PC-3 (cell line): ENCODE results near the gene TIRAP. TPM values are rescaled to one million over a fixed set of nuclear protein-coding genes. Genes with fewer than 3 reads are reported as not detected.

Experiments used
- ATAC-seq: fragments of 200-7000 bp; cut with Tn5 transposase; 2 replicates; pipeline ENCODE4 v1.9.1; 2020; ENCODE audit warnings: mild to moderate bottlenecking, moderate library complexity
- BruUV-seq: library from RNA; stranded (reverse); fragments of 400-500 nt; replicated peaks from 2 replicates; lab custom pipeline; 2021; lab: Mats Ljungman, UMichigan
- CTCF ChIA-PET: fragments of 300-600 bp; sonication (Branson Sonifier 250); formaldehyde crosslinking; loops from one replicate; lab custom pipeline; 2022; ENCODE audit warnings: antibody characterized with exemption; lab: Charles Lee
- POLR2A ChIA-PET: fragments of 300-600 bp; sonication (Branson Sonifier 250); formaldehyde crosslinking; loops from one replicate; lab custom pipeline; 2022; ENCODE audit warnings: antibody characterized with exemption; ENCODE audit not compliant: unreplicated experiment; lab: Charles Lee
- DNase-seq: peaks from one replicate; pipeline ENCODE4 v3.0.0-alpha.2; 2015
- H2AFZ ChIP-seq: fragments of 300-600 bp; sonication (generic); 2 replicates; pipeline ENCODE4 v1.6.0; 2016; ENCODE audit warnings: antibody characterized with exemption, low read length
- H3F3A ChIP-seq: fragments of 300-600 bp; sonication (generic); one replicate; pipeline ENCODE4 v1.6.0; 2017; ENCODE audit warnings: antibody characterized with exemption, low read length, control low read depth, mild to moderate bottlenecking; ENCODE audit not compliant: unreplicated experiment
- H3K27ac ChIP-seq: fragments of 300-600 bp; sonication (generic); 2 replicates; pipeline ENCODE4 v1.5.1; 2016; ENCODE audit warnings: mild to moderate bottlenecking, low read length
- H3K27me3 ChIP-seq: fragments of 300-600 bp; sonication (generic); 2 replicates; pipeline ENCODE4 v1.6.1; 2016; ENCODE audit warnings: low read length, mixed read lengths
- H3K36me3 ChIP-seq: fragments of 300-600 bp; sonication (generic); 2 replicates; pipeline ENCODE4 v1.6.1; 2016; ENCODE audit warnings: low read depth, mixed run types, low read length, mixed read lengths
- H3K4me1 ChIP-seq: fragments of 300-600 bp; sonication (generic); 2 replicates; pipeline ENCODE4 v1.5.1; 2016; ENCODE audit warnings: low read length; ENCODE audit not compliant: insufficient read depth
- H3K4me2 ChIP-seq: fragments of 300-600 bp; sonication (generic); 2 replicates; pipeline ENCODE4 v1.6.0; 2016; ENCODE audit warnings: low read length
- H3K4me3 ChIP-seq: fragments of 300-600 bp; sonication (generic); 2 replicates; pipeline ENCODE4 v1.5.1; 2016; ENCODE audit warnings: mild to moderate bottlenecking, low read length, mixed read lengths
- H3K79me2 ChIP-seq: fragments of 300-600 bp; sonication (generic); 2 replicates; pipeline ENCODE4 v1.6.1; 2017; ENCODE audit warnings: low read length, mixed read lengths
- H3K9ac ChIP-seq: fragments of 300-600 bp; sonication (generic); 2 replicates; pipeline ENCODE4 v1.6.0; 2016; ENCODE audit warnings: mild to moderate bottlenecking, low read length
- H3K9me2 ChIP-seq: fragments of 300-600 bp; sonication (generic); replicated peaks from 2 replicates; pipeline ENCODE4 v1.6.1; 2016; ENCODE audit warnings: mixed run types, low read length, mixed read lengths
- H3K9me3 ChIP-seq: fragments of 300-600 bp; sonication (generic); 2 replicates; pipeline ENCODE4 v1.6.1; 2016; ENCODE audit warnings: low read length, mixed read lengths
- H4K20me1 ChIP-seq: fragments of 300-600 bp; sonication (generic); 2 replicates; pipeline ENCODE4 v1.6.1; 2016; ENCODE audit warnings: low read length, mixed read lengths
- CTCF ChIP-seq: fragments of 300-600 bp; sonication (generic); conservative IDR thresholded peaks from 2 replicates; pipeline ENCODE4 v1.5.1; 2017; ENCODE audit warnings: antibody characterized with exemption, low read depth, mild to moderate bottlenecking, low read length
- EZH2 ChIP-seq: fragments of 300-600 bp; sonication (generic); IDR thresholded peaks from one replicate; pipeline ENCODE4 v1.6.1; 2017; ENCODE audit warnings: antibody characterized with exemption, mild to moderate bottlenecking, low read length; ENCODE audit not compliant: unreplicated experiment
- EZH2phosphoT487 ChIP-seq: fragments of 300-600 bp; sonication (generic); IDR thresholded peaks from 2 replicates; pipeline ENCODE4 v1.6.1; 2018; ENCODE audit warnings: mild to moderate bottlenecking, antibody characterized with exemption, low read length, borderline replicate concordance
- intact Hi-C: fragments of 100-400 bp; cut with micrococcal nuclease; formaldehyde crosslinking; loops from 2 replicates; pipeline ENCODE4 v1.9.0; 2023
- total RNA-seq: library from RNA; depleted of rRNA; stranded (reverse); fragments of >200 nt; gene quantifications from 2 replicates; pipeline ENCODE4 v1.2.3, GENCODE V29; 2014

The TIRAP gene
- total RNA-seq, 1 experiment from 2014 or later, result 8.4 TPM

DNA sequence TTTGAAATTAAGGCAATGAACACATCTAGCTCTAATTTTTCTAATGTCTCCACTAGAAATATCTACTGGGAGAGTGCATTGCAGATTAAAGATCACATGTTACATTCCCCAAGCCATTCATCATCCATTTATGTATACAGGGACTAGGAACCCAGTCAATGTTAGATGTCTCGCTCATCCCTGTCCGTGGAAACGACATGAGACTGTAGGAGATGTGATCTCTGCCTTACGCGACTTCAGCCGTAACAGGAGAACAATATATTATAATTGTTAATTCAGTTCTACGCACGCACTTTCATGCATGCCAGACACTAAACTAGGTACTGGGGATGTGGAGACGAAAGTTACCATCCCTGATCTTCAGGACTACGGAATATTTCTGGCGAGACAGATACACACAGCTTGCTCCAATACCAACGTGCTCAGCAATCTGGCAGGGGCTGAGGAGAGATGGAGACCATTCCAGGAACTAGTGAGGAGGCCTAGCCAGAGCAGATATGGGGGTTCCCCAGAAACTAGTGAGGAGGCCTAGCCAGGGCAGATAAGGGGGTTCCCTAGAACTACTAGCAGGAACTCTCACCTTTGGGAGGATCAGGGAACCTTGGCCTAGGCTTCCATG, 21.7 kb downstream of the TIRAP start:
- intact Hi-C loops, result loop anchor here (1.0 to 5.0 kb wide), 2 partner anchors 98 to 176 kb away; no protein-coding TSS in a partner anchor
- Histone ChIP-seq H2AFZ (peak overlapping the region; percentile 90), H3K4me1 (peaks cover 25% of the 10 kb centered on the region), H3K27ac (peak overlapping the region; percentile 75), H3K27me3 (no peaks in the 10 kb centered on the region), H3K79me2 (peaks cover 39% of the 10 kb centered on the region), H3K36me3 (0 out of 2 replicates have a peak, but pooled peaks cover 3% of the 10 kb centered on the region), H3K4me3 (peak overlapping the region; percentile 78), H4K20me1 (no peaks in the 10 kb centered on the region), H3K9me2 (no peaks in the 10 kb centered on the region), H3F3A (no peaks in the 10 kb centered on the region), H3K9ac (peak overlapping the region; percentile 95), H3K9me3 (no peaks in the 10 kb centered on the region), H3K4me2 (peak overlapping the region; percentile 91)
- TF ChIP-seq CTCF, result no peak
- TF ChIP-seq EZH2, result no peak
- TF ChIP-seq EZH2phosphoT487, result no peak
- POLR2A ChIA-PET, result no interaction called here
- CTCF ChIA-PET, result no interaction called here
- ATAC-seq (peak; percentile 27), DNase-seq (no peak)
- TSS peak; percentile 73 for BruUV-seq

- BruUV-seq, result no TSS peak
- peaks cover 9% of the 10 kb centered on the region; the same call in 1 of the 2 replicates for H3K36me3 ChIP-seq
- H3K9me3 ChIP-seq, result no peaks in the 10 kb centered on the region
- H3K79me2 ChIP-seq, result peaks cover 39% of the 10 kb centered on the region
- ATAC-seq (no peak), DNase-seq (no peak)
- intact Hi-C loops, result no loop called here
- H3K4me2 ChIP-seq, result no peak overlapping the region
- POLR2A ChIA-PET, result no interaction called here
- CTCF ChIA-PET, result no interaction called here
- H3K27me3 ChIP-seq, result no peaks in the 10 kb centered on the region
- H3K9me2 ChIP-seq, result no peaks in the 10 kb centered on the region
- H4K20me1 ChIP-seq, result no peaks in the 10 kb centered on the region
- H2AFZ ChIP-seq, result no peak overlapping the region
- no peak overlapping the region for H3K9ac ChIP-seq
- peaks cover 27% of the 10 kb centered on the region for H3K4me1 ChIP-seq
- H3K27ac ChIP-seq, result no peak overlapping the region
- TF ChIP-seq EZH2 (no peak), CTCF (no peak), EZH2phosphoT487 (no peak)
- no peak overlapping the region for H3K4me3 ChIP-seq
- no peaks in the 10 kb centered on the region for H3F3A ChIP-seq
Measured at GRCh38 chr11:126305699-126306098, 22.8 kb downstream of the TIRAP start.

- peaks cover 15% of the 10 kb centered on the region for H3K36me3 ChIP-seq
- no peaks in the 10 kb centered on the region for H4K20me1 ChIP-seq
- H3K27me3 ChIP-seq, result no peaks in the 10 kb centered on the region
- ChIA-PET POLR2A (interaction anchor here (0.6 kb wide), 1 partner anchor 39 kb away, joined by 6 read pairs; the partner anchor contains the start of gene SRPRA), CTCF (no interaction called here)
- TF ChIP-seq EZH2, result no peak
- TF ChIP-seq EZH2phosphoT487, result no peak
- TF ChIP-seq CTCF, result peak; percentile 84
- no peak overlapping the region for H2AFZ ChIP-seq
- peak overlapping the region; percentile 11; the same call in 1 of the 2 replicates for H3K4me3 ChIP-seq
- H3F3A ChIP-seq, result no peaks in the 10 kb centered on the region
- no peak for ATAC-seq
- H3K9ac ChIP-seq, result peak overlapping the region; percentile 1
- no peaks in the 10 kb centered on the region for H3K9me2 ChIP-seq
- peak overlapping the region; percentile 68 for H3K27ac ChIP-seq
- H3K4me2 ChIP-seq, result peak overlapping the region; percentile 42
- peaks cover 31% of the 10 kb centered on the region for H3K4me1 ChIP-seq
- H3K79me2 ChIP-seq, result peaks cover 42% of the 10 kb centered on the region
- no peaks in the 10 kb centered on the region for H3K9me3 ChIP-seq
- no TSS peak for BruUV-seq
- intact Hi-C loops, result loop anchor here (1.0 kb wide), 1 partner anchor 133 kb away; no protein-coding TSS in a partner anchor
- DNase-seq, result peak; percentile 84
Measured at GRCh38 chr11:126307706-126308105, 24.8 kb downstream of the TIRAP start.
